ENCODE measurements around the gene TMEM88. TPM values are rescaled to one million over a fixed set of nuclear protein-coding genes. Genes with fewer than 3 reads are reported as not detected.

TMEM88 gene
- total and polyA plus RNA-seq, 2 of the 13 experiments (the other 11 are each of a cell fraction or from before 2014, with no cell fraction given) = 0.31 to 0.66 TPM

- peak; percentile 70; the same call in 1 of the 2 replicates for TF ChIP-seq PATZ1 (CRISPR knock-in tag; IDR thresholded peaks at IDR 0.05)
- 0 out of 2 replicates have a peak, but pooled peaks have one; percentile 8 for TF ChIP-seq ZBTB25 (CRISPR knock-in tag; IDR thresholded peaks at IDR 0.05)
- no peak for TF ChIP-seq ZNF232 (CRISPR knock-in tag; IDR thresholded peaks at IDR 0.05; ENCODE audit: borderline replicate concordance)
- no peak for TF ChIP-seq RARA (CRISPR knock-in tag; IDR thresholded peaks at IDR 0.05)
- TF ChIP-seq PPARG (CRISPR knock-in tag; conservative IDR thresholded peaks at IDR 0.05) = no peak
- TF ChIP-seq ZNF788 (CRISPR knock-in tag; IDR thresholded peaks at IDR 0.05; ENCODE audit: borderline replicate concordance) = no peak
- no peak for TF ChIP-seq MXD1 (CRISPR knock-in tag; IDR thresholded peaks at IDR 0.05)
- TF ChIP-seq ZBTB26 (CRISPR knock-in tag; IDR thresholded peaks at IDR 0.05; ENCODE audit: borderline replicate concordance) = no peak
- peak; percentile 42 for TF ChIP-seq SKI (IDR thresholded peaks at IDR 0.05; ENCODE audit: partially characterized antibody)
- TF ChIP-seq ZNF878 (CRISPR knock-in tag; IDR thresholded peaks at IDR 0.05) = 0 out of 2 replicates have a peak, but pooled peaks have one; percentile 6
- peak in 1 of 2 experiments; percentile 49; a peak in 1 of 4 replicates for TF ChIP-seq HMGXB4 (CRISPR knock-in tag; IDR thresholded peaks at IDR 0.05; ENCODE audit: borderline replicate concordance in 1 of 2, low read depth in 1 of 2)
- TF ChIP-seq MED1 (CRISPR knock-in tag; IDR thresholded peaks at IDR 0.05) = 0 out of 2 replicates have a peak, but pooled peaks have one; percentile 9
- peak; percentile 20; the same call in 1 of the 2 replicates for TF ChIP-seq GABPA (IDR thresholded peaks at IDR 0.05; ENCODE audit: low read depth, low read length)
- peak; percentile 50 for TF ChIP-seq GABPA (CRISPR knock-in tag; IDR thresholded peaks at IDR 0.05; ENCODE audit: low read depth)
- no peak for TF ChIP-seq THYN1 (CRISPR knock-in tag; IDR thresholded peaks at IDR 0.05; ENCODE audit: borderline replicate concordance, low read depth)
- no peak for TF ChIP-seq TBP (CRISPR knock-in tag; IDR thresholded peaks at IDR 0.05)
- TF ChIP-seq DMAP1 (CRISPR knock-in tag; IDR thresholded peaks at IDR 0.05) = peak; percentile 60
- TF ChIP-seq SRY (CRISPR knock-in tag; IDR thresholded peaks at IDR 0.05) = 0 out of 2 replicates have a peak, but pooled peaks have one; percentile 50
- TF ChIP-seq MXI1 (IDR thresholded peaks at IDR 0.05; ENCODE audit: borderline replicate concordance, low read depth, low read length) = no peak; the same call in 2 of the 3 replicates
- no peak for TF ChIP-seq ZBTB46 (CRISPR knock-in tag; IDR thresholded peaks at IDR 0.05; ENCODE audit: borderline replicate concordance)
Measured at GRCh38 chr17:7842380-7843256, 12.2 kb upstream of the TMEM88 start (continued).

Measured in HepG2 (cell line).